Measurements from ENCODE around the gene TMEM179B. TPM values are rescaled to one million over a fixed set of nuclear protein-coding genes. Genes with fewer than 3 reads are reported as not detected.

Gene TMEM179B, protein sequence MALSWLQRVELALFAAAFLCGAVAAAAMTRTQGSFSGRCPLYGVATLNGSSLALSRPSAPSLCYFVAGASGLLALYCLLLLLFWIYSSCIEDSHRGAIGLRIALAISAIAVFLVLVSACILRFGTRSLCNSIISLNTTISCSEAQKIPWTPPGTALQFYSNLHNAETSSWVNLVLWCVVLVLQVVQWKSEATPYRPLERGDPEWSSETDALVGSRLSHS
- total RNA-seq, result 56.6 and 63.5 TPM in 2 replicates

DNA sequence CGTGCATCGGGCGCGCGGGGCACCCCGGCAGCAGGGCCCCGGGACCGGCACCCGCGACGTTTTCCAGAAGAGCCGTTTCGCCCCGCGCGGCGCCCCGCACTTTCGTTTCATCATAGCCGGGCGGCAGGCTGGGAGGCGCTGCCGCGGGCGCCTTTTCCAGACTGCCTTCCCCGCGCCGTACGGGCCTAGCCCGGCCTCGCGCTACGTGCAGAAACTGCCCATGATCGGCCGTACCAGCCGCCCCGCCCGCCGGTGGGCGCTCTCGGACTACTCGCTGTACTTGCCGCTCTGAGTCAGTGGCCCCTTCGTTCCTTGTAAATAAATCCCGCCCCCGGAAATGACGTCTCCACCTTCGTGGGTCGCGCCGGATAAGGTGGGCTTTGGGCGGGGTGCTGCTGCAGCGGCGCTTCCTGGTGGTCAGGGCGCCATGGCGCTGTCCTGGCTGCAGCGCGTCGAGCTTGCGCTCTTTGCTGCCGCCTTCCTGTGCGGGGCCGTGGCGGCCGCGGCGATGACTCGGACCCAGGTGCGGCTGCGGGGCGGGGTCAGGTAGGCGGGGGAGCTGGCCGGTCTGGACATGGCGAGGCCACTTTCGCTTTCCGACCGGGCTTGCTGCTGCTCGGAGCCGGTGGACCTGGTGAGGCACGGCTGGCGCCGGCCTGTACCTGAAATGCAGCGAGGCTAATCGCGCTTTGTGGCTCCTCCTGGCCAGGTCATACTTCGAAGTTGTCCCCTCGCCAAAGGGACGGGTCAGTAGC is at the start of gene TMEM179B:
TMEM179B (plus strand) TSS at position 398 of the 755 bp plus-strand sequence; CDS start at position 428, 30 bp downstream.

DNA sequence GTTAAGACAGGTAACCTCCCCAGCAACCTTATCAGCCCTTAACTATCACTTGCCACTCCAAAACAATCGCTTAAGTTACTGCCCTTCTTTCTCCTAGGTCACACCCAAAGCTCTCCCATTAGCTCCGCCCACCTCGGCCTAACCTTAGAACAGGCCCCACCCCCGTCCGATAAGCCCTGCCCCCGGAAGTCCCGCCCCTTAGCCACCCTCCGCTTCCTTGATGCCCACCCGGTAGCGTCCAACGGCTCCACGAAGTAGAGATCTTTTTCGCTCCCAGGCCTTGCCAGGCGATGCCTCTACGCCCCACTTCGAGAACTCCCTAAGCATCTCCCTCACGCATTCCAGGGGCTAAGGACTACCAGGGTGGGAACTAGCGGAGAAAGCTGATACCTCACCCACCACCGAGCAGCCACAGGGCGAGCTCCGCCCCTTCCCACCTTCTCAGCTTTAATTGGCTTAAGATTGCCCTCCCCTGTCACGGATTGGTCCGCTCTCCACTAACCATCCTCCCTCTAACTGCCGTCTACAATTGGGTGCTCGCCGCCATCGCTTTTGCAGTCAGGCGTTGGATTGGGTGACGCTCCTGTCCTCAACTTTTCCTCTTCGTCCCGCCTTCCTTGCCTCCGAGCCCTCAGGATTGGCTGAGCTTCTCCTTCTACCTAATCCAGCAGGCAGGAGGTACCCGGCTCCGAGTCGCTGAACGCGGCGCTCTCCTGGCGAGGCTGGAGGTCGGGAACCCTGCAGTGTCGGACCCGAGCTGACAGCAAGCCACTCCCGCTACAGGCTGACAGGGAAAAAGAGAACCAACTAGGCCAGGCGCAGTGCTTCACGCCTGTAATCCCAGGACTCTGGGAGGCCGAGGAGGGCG is 33.2 kb upstream of the TMEM179B start, which contains the start of gene ZBTB3:
ZBTB3 (minus strand) TSS at position 425 of the 868 bp plus-strand sequence. CDS start 496 bp downstream, outside the sequence.

DNA sequence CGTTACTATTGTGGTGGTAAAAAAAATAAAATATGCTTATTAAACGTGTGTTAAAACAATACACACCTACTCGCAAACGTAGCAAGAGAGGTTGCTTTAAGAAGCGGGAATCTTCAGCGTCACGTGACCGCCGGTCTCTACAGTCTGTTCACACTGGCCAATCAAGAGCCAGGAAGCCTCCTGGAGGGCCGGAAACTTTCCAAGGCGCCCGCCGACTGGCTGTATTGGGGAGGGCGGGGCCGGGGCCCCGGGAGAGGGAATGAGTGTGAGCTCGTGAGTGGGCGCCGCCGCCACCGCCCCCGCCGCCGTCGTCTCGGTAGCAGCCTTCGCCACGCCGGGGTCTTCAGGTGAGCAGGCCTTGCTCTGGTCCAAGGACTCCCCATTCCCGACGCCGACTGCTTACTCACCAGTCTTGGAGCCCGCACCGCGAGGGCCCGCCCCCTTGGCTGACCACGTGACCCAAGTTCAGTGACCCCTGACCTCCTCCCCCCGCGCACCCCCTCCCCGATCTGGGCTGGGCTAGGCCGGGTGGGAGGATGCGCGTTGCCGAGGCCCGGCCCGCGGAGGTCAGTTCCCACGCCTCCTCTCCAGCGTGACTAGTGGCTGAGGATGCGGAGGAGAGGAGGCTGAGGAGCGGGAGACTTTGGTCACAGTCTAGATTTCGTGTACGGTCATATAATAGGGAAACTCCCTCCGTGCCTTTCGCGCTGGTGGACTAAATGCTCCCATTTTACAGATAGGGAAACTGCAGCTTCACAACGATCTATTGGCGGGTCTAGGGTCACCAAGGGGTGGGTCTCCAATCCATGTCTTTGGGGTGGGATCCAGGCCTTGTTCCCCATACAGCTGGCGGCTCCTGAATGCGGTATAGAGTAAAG is 15.8 kb upstream of the TMEM179B start, which contains the start of gene TAF6L:
TAF6L (plus strand) TSS at position 253 of the 878 bp plus-strand sequence. CDS start 4,388 bp downstream, outside the sequence.

DNA sequence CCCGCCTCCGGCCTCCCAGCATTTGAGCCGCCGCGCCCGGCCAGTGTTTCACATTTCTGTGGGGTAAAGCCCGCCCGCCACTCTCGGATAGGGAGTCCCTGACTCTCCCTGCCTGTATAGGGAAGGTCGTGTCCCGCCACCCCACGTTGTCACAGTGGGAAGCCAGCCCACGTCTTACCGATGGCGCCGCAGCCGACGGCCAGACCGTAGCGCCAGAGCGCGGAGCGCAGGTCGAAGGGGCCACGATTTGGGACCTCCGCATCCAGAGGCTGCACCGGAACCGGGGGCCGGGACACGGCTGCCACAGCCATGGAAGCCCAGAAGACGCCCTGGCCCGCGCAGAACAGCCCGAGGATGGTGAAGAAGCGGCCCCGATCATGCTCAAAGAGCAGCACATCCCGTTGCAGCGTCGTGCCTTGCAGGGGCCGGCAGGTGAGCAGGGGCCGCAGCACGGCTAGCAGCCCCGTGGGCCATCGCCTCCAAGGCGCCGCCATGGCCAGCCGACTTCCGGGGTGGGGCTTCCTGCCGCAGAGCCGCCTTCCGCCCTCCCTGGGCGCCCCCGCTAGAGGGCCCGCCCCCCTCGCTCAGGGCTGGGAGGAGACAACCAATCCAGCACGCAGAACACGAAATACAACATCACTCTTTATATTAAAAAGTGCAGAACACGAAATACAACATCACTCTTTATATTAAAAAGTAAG is 4.4 kb downstream of the TMEM179B start, which contains the start of gene TMEM223:
TMEM223 (minus strand) TSS at position 506 of the 701 bp plus-strand sequence; CDS start at position 494, 12 bp downstream.

DNA sequence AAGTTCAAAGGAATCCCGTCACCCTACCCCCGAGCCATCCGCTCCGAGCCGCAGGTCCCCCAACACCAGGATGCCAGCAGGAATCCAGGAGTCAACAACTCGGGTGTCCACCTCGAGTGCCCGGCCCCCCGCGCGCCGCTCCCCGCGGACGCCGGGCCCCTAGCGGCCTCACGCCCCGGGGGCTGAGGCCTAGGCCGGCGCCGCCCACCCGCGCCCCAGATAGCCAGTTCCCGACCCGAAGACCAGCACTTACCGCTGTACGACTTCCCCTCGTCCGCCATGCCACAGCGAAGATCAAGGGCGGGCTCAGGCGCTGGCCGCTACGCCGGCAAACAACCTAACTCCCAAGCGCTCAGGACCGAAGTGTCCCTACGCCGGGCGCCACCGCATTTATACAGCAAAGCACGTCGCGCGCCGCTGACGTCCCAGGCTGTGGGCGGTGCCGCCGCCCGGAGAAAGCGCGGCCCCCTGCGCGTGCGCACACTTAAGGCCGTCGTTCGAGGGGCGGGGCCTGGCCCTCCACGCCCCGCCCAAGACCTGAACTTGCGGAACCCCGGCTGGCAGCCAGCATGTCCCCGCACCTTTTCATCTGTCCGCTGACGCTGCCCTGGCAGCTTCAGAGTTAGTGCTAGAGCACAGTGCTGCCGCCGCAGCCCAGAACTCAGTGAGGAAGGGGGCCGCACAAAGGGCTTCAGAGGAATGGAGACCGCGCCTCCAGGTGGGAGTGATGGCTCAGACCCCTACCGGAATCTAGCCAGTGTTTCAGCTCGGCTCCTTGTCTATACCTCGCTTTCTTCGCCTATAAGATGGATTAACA is 18.1 kb downstream of the TMEM179B start, which contains the start of gene NXF1:
NXF1 (minus strand) TSS at position 365 of the 817 bp plus-strand sequence; CDS start at position 281, 84 bp downstream.

DNA sequence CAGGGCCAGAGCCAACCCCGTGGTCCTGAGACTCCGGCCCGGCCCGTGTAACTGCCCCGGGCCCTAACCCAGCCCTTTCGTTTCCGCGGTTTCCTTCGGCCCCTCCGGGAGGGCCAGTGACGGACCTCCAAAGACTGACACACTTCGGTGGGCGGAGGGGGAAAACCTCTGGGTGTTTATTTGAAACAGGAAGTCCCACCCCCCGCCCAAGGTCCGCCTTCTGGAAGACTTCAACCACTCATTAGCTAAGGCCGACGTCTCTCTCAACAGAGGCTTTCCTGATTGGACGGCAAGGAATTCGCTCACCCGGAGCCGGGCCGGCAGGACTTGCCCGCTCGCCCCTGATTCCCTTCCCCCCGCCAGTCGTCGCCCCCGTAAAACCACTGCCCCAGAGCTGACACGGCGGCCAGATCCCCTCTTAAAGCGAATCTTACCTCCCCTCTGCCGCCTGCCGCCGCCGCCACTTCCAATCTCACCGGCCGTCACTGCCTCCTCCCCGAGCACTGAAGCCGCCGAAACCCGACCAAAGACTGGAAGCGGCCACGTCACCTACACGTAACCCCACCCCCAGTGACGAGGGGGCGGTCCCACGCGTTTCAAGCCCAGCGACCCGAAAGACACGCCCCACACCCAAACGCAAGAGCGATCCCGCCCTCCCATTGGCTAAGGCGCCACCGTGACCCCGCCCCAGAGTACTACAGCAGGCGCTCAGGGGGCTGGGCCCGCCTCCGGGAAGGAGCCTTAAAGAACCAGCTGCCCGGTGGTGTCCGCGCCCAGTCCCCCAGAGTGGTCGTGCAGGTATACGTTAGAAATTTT is 44.5 kb downstream of the TMEM179B start, which contains the start of gene STX5:
STX5 (minus strand) TSS at position 532 of the 816 bp plus-strand sequence. CDS start 808 bp downstream, outside the sequence.

DNA sequence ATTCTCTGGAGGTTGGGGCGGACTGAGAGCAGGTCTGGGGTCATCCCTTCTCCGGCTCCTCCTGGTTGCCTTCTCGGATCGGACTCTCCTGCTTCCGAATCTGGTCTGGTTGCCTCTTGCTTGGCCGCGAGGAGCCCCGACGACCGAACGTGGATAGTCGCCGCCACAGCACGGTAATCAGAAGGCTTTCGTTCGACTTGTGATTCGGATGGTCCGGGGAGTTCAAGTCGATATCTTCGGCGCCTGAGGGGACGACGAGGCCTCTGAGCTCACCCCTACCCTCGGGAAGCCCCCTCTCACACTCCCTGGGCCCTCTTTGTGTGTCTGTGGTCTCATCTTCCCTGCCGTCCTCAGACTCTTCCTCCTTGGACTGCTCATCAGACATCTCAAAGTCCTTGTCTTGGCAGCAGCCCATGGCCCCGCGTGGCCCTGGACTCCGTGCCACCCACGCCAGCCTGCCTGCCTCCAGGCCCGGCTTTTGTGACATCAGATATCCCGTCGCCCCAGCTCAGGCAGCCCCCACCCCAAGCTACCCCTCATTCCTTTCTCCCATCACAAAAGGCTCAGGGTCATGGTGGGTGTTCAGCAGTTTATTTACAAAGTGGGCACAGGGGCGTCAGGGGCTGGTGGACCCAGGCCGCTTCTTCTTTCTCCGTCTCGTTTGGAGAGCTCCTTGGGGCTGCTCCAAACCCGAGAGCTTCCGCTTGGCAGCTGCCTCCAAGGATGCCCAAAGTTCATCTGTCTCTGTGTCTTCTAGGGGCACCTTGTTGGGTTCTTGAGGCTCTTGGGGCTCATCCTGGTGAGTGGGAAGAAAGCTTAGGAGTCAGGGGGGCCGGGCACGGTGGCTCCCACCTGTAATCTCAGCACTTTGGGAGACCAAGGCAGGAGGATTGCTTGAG is 45.4 kb downstream of the TMEM179B start, which contains the start of gene TEX54:
TEX54 (minus strand) TSS at position 506 of the 899 bp plus-strand sequence.

DNA sequence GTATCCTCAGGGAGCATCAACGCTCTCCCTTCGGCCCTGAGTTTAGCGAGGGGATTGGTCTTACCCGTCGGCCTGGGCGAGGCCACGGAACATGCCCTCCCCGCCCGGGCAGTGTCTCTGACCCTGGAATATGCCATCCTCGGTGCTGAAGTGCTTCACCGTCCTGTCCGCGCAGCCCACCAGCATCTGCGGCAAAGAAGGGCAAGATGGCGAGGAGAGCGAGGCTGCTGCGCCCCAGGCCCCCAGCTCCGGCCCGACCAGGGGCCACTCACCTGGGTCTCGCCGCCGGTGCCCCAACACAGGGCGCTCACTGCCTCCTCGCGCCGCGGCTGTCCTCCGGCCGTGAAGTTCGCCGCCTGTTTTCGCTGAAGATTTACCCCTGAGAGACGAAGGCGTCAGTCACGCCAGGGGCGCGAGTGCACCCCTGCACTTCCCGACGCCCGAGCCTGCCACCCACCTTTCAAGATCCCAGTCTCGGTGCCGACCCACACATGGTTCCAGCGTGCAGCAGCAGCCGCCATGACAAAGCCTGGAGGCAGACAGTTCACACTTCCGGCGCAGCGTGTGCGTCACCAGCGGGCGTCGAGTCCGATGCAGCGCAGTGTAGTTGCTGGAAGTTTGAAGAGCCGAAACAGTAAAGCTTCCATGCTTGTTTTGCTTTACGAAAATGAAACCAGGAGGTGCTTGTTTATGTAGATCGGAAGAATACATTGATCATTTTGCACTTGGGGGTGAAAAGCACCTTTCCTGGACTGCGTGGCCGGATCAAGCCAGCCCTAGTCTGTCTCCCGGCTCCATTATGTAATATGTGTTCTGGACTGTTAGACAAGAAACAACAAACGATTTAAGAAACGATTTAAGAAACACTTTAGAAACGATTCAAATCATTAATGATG is 52.1 kb downstream of the TMEM179B start, which contains the start of gene WDR74:
WDR74 (minus strand) TSS at position 541 of the 896 bp plus-strand sequence; CDS start at position 521, 20 bp downstream.

Other genes starting within 250 kb of the TMEM179B start
- gene AHNAK, start 240.6 kb upstream of the TMEM179B start, total RNA-seq, result 386 and 487 TPM in 2 replicates
- gene EEF1G, start 213.5 kb upstream of the TMEM179B start, total RNA-seq, result 2,164 and 2,188 TPM in 2 replicates
- gene TUT1, start 195.9 kb upstream of the TMEM179B start, total RNA-seq, result 10.3 and 12.6 TPM in 2 replicates
- 126 and 159 TPM in 2 replicates for gene MTA2, start 185.5 kb upstream of the TMEM179B start, total RNA-seq
- gene EML3, start 174.6 kb upstream of the TMEM179B start, total RNA-seq, result 20.8 and 25.4 TPM in 2 replicates
- 1.7 and 3.5 TPM in 2 replicates for gene ROM1, start 174.1 kb upstream of the TMEM179B start, total RNA-seq
- 30.2 and 30.4 TPM in 2 replicates for gene B3GAT3, start 165.4 kb upstream of the TMEM179B start, total RNA-seq
- gene GANAB, start 140.8 kb upstream of the TMEM179B start, total RNA-seq, result 146 and 160 TPM in 2 replicates
- 30.6 and 31.7 TPM in 2 replicates for gene INTS5, start 134.1 kb upstream of the TMEM179B start, total RNA-seq
- 85.8 and 91.6 TPM in 2 replicates for gene C11orf98, start 122.2 kb upstream of the TMEM179B start, total RNA-seq
- gene CSKMT, start 122.1 kb upstream of the TMEM179B start, total RNA-seq, result 9.3 and 14.3 TPM in 2 replicates
- gene UQCC3, start 115.7 kb upstream of the TMEM179B start, total RNA-seq, result 18.9 and 26.7 TPM in 2 replicates
- gene LBHD1, start 115.1 kb upstream of the TMEM179B start, total RNA-seq, result 2.3 and 5.2 TPM in 2 replicates
- gene UBXN1, start 108.3 kb upstream of the TMEM179B start, total RNA-seq, result 122 and 144 TPM in 2 replicates
- gene LRRN4CL, start 97.9 kb upstream of the TMEM179B start, total RNA-seq, result 0.09 and 0.28 TPM in 2 replicates
- gene BSCL2, start 80.0 kb upstream of the TMEM179B start, total RNA-seq, result 59.5 and 69.4 TPM in 2 replicates
- gene GNG3, start 79.7 kb upstream of the TMEM179B start, total RNA-seq, result not detected in 2 replicates
- gene HNRNPUL2, start 59.9 kb upstream of the TMEM179B start, total RNA-seq, result 9.7 and 12.8 TPM in 2 replicates
- gene TTC9C, start 58.9 kb upstream of the TMEM179B start, total RNA-seq, result 10.0 and 17.7 TPM in 2 replicates
- 4.2 and 10.2 TPM in 2 replicates for gene ZBTB3, start 33.2 kb upstream of the TMEM179B start, total RNA-seq
- 115 and 116 TPM in 2 replicates for gene POLR2G, start 25.8 kb upstream of the TMEM179B start, total RNA-seq
- gene TAF6L, start 16.0 kb upstream of the TMEM179B start, total RNA-seq, result 18.2 and 18.3 TPM in 2 replicates
- gene TMEM223, start 4.6 kb downstream of the TMEM179B start, total RNA-seq, result 23.5 and 27.9 TPM in 2 replicates
- 33.6 and 34.0 TPM in 2 replicates for gene NXF1, start 18.0 kb downstream of the TMEM179B start, total RNA-seq
- gene STX5, start 44.6 kb downstream of the TMEM179B start, total RNA-seq, result 18.2 and 25.3 TPM in 2 replicates
- gene TEX54, start 45.4 kb downstream of the TMEM179B start, total RNA-seq, result not detected in 2 replicates
- gene WDR74, start 52.2 kb downstream of the TMEM179B start, total RNA-seq, result 67.6 and 70.5 TPM in 2 replicates
- gene SLC3A2, start 93.5 kb downstream of the TMEM179B start, total RNA-seq, result 327 and 333 TPM in 2 replicates
- gene CHRM1, start 134.0 kb downstream of the TMEM179B start, total RNA-seq, result not detected in 2 replicates
- gene SLC22A6, start 197.6 kb downstream of the TMEM179B start, total RNA-seq, result not detected in 2 replicates
- gene SLC22A8, start 228.4 kb downstream of the TMEM179B start, total RNA-seq, result not detected in 2 replicates